Hematopoietic multipotent progenitor cell treated with erythropoietin and hydrocortisone succinate and interleukin-3 and kit ligand, for 4 days (in vitro differentiated cells): ENCODE results near the gene TRAF1.

ENCODE experiments used
- DNase-seq: peaks from one replicate; pipeline ENCODE4 v3.0.0-alpha.2; 2015

TRAF1 gene

DNA sequence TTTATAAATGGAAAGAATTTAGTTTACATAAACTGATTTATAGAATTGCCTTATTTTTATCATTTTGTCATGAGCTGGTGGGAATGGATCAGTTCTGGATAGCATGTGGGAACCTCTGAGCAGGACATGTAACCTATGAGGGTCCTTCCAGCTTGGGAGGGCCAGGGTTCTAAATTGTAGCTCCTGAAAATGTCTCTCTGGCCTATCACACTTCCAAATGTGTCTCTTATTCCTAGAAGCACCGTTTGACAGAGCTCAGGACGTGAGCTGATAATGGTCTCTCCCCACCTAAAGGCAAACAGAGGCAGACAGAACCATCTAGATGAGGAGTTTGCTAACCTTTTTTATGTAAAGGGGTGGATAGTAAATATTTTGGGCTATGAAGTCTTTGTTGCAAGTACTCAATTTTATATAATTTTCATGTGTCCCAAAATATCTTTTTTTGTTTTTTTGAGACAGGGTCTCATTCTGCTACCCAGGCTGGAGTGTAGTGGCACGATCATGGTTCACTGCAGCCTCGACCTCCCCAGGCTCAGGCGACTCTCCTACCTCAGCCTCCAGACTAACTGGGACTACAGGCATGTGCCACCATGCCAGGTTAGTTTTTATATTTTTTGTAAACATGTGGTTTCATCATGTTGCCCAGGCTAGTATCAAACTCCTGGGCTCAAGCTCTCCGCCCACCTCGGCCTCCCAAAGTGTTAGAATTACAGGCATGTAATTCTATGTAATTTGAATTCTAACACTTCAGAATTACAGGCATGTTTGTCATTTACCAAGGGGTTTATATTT is 4.0 kb downstream of the TRAF1 start:
- no peak for DNase-seq

DNA sequence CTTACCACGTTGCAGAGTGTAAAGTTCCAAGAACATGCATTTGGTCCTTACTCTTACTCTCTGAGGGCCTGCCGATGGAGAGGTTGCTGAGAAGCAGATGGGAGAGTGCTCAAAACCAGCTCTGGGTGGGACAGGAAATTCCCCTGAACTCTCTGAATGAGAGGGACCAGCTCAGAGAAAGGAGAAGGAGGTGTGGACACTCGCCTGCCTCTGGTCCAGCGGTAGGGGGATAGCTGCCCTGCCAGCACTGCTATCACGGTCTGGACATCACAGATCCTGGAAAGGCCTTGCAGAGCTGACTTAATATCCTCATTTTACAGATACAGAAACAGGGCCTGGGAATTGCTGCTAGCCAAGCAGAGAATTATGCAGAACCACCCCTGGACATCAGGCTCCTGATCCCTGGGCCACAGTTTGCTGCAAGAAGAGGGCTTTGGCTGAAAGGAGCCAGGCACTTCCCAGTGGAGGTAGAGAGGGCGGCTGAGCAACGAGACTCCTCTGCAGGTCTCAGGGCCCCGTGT is 4.9 kb downstream of the TRAF1 start:
- DNase-seq = no peak

DNA sequence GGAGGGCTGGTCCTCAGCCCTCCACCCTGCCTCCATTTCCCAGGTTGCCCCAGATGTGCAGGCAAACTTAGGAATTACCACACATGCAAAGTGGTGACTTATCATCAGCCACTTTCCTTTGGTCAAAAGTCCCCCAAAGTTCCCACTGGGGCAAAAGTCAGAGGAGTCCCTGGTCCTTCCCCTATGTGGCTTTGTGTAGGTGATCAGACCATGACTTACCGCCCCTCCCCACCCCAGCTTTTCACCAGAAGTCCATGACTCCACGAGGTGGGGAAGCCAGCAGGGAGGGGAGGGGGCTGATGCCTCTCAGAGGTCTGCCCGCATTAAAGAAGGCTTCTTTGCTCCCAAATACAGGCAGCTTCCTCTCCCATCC is 5.8 kb downstream of the TRAF1 start:
- no peak for DNase-seq

DNA sequence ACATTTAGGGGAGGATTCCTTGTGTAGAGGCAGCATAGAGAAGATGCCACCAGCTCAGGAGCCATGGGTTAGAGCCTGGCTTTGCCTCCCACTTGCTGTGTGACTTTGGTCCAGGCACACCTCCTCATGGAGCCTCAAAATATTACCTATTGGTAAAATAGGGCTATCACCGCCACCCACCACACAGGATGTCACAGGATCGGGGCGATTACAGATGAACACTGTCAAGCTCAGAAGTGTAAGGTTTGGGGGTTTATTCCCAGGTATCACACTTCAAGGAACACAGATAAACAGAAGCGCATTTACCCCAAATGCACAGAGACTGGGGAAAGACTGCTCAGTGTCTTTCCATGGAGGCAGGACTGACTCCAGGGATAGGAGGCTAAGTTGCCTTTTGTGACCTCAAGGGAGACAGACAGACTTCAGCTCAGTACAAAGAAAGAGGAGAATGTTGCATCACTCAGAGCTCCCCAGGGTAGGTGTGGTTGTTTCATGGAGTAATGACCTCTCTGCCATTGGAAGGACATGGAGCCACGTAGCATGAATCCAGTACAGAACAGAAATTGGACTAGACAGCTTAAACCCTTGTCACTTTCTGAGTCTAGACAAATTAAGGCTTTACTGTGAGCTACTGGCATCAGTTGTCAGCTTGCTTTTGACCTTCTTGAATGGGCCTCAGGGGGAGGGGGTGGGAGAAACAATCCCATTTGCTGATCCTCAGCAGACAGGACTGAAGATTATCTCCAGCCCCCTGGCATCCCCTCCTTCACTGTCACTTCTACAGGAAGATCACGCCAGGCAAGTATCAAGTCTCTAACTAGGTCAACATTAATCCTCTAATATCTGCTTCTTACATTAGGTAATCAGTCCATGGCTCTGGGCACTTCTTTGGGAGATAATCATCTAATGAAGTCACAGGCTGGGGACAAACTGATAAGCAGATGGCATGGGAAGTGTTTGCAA is 6.5 kb downstream of the TRAF1 start:
- peak; percentile 46 for DNase-seq

DNA sequence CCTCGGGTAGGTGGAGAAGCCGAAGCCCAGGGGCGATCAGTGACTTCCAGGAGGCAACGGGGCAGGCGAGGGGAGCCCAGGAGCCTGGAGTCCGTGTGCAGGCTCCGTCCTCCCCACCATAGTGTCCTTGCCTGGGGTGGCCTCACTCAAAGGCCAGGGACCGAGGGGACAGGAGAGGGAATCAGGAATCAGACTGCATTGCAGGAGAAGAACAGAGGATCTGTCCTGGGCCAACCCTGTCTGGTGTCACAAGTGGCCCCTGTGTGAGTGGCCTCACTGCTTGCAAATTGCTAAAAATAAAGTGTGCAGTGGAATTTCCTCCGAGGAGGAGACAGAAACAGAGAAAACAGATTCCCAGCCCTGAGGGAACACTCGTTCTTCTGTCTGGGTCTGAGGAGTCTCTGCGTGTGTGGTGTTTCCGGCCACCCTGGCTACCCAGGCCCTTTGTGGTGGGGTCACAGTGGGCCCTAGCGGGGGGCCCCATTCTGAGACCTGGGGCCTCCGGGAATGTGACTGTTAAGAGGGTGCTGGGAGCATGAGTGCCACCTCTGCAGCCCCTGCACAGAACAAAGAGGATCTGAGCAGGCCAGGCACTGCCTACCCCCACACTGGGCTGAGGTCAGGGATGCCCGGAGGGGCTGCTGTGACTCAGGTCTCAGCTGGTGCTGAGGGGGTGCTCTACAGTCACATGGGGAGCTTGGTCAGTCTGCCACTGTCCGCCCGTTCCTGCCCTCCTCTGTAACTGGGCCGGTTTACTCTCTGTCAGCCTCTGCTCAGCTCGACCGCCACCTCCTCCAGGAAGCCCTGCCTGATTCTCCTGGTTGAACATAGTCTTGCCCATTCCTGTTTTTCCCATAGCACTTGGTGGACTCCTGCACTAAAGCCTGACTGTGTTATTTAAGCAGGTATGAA is 7.4 kb downstream of the TRAF1 start:
- no peak for DNase-seq

DNA sequence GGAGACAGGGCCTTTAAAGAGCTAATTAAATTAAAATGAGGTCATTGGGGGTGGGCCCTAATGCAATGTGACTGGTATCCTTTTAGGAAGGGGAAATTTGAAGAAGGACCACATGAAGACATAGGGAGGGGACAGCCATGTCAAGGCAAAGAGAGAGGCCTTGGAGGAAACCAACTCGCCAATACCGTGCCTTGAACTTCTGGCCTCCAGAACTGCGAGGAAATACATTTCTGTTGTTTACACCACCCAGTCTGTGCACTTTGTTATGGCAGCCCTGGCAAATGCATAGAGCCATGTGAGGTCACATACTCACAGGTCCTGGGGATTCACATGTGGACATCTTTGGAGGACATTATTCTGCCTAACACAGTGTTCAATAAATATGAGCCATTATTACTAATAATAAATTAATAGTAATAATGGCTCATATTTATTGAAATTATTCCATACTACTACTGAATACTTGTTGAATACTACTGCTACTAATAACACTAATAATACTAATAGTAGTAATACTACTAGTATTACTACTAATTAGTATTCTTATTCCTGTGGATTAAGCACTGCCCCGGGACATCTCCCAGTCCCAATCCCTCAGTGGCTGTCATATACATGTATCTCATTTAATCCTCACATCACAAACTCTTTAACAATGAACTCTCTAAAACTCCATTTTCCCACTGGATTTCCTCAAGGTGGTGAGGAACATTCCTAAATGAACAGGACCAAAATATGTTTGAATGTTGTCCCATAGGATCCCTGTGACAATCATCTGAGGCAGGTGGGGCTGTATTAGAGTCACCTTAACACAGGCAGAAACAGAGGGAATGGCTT is 8.4 kb downstream of the TRAF1 start:
- DNase-seq = no peak

DNA sequence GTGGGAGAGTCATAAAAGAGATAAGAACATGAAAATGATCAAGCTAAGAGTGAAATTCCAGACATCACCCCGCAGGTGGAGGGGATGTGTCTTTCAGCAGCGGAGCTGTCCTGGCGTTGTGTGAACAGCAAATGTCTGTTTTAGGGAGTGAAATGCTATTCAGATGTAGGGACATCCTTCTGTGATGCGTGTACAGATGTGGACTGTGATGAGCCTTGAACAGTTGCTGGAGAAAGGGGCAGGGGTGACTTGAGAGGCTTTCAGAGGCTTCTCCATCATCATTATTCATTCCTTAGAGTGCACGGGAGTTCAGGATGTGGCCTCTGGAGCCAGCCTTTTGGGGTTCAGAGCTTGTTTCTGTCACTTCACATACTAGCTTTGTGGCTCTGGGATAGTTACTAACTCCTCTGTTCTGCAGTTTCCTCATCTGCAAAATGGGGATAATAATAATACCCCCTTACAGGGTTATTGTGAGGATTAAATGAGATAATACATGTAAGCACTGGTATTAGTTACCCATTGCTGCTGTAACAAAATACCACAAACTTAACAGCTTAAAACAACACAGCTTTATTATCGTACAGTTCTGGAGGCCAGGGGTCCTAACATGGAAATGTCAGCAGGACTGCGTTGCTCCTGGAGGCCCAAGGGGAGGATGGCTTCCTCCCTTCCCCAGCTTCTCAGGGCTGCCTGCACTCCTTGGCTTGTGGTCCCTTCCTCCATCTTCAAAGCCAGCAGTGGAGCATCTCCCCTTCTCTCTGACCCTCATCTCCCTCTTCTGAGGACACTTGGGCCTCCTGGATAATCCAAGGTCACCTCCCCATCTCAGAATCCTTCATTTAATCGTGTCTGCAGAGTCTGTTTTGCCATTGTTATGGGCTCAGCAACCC is 9.4 kb downstream of the TRAF1 start:
- DNase-seq = no peak

DNA sequence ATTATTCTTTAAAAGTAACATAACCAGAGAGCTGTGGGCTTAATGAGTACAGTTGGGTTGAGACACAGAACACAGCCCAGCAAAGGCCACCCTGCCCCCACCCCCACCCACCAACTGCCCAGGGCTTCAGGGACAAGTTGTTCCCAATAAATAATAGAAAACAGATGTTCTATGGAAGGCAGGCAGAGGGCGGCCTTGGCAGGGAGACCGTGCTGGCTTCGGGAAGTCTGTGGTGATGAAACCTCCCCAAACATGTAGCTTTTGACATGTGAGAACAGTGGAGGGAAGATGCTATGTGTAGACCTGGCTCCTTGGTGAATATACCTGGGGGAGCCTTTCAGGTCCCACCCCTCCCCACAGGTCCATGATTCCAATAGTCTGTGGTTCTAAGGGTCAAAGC is 10.0 kb downstream of the TRAF1 start:
- DNase-seq = no peak

DNA sequence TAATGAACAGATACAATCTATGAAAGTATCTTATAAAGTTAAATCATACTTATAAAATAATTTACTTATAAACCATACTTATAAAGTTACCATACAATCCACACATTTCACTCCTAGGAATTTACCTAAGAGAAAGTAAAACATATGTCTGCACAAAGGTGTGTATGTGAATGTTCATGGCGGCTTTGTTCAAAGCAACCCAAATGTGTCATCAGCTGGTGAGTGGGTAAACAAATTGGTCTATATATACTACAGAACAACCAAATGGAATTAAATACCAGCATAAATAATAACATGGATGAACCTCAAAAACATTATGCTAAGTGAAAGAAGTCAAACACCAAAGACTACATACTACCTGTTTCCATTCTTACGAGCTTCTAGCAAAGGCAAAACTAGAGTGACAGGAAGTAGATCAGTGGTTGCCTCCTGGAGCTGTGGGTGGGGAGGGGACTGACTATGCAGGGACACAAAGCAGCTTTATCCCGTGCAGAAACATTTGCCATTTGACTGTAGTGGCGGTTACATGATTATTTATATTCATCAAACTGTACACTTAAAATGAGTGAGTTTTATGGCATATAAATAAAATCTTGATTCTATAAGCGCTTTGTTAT is 10.6 kb downstream of the TRAF1 start:
- peak; percentile 45 for DNase-seq

DNA sequence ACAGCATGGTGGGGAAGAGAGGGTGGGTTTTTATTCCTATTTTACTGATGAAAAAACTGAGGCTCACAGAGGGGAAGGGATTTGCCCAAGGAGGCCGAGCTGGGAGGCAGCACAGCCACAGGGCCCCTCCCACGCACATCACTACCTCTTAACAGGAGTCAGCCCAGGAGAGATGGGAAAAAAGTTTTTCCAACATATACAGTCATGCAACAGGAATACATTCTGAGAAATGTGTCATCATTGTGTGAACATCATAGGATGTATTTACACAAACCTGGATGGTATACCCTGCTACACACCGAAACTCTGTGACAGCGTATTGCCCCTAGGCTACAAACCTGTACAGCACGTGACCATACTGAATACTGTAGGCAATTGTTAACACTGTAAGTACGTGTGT is 11.6 kb downstream of the TRAF1 start:
- DNase-seq = no peak

DNA sequence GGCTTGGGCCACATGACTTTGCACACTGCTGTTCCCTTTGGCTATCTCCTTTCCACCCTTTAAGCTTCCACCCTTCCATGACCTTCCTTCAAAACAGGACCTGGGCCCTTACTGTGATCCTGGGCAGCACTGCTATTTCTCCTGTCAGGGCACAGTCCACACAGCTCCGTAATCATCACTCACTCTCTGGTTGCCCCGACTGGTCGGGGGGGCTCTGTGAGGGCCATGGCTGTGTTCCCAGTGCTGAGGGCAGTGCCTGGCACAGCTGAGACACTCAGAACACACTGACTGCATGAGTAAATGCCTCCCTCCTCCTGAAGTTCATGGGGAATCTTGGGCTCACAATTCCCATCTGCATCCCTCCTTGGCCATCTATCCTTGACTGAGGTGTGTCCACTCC is 12.2 kb downstream of the TRAF1 start:
- DNase-seq = no peak

DNA sequence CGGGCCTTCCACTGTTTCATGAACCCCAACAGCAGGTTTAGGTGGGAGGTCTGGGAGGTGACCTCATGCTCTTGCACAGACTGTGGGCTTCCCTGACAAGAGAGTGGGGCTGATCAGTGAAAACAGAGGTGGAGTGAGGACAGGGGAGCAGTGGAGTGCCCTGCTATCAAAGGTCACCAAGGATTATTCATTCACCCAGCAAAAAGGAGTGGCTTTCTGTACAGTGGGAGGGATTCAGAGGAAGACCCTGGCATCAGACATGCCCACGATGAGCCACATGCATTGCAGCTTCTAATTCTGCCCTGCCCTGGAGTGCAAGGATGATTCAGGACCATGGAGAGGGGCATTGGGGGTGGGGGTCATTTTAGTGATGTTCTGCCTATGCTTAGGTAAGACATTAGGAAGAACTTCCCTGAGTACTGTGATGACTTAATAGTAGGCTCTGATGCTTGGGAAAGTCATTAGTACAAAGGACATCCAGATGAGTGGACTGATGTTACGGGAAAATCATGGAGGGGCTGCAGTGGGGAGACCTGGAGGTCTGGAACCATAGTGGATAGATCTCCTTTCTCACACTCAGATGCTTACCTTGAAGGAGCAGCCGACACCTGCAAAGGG is 12.8 kb downstream of the TRAF1 start:
- peak; percentile 65 for DNase-seq

DNA sequence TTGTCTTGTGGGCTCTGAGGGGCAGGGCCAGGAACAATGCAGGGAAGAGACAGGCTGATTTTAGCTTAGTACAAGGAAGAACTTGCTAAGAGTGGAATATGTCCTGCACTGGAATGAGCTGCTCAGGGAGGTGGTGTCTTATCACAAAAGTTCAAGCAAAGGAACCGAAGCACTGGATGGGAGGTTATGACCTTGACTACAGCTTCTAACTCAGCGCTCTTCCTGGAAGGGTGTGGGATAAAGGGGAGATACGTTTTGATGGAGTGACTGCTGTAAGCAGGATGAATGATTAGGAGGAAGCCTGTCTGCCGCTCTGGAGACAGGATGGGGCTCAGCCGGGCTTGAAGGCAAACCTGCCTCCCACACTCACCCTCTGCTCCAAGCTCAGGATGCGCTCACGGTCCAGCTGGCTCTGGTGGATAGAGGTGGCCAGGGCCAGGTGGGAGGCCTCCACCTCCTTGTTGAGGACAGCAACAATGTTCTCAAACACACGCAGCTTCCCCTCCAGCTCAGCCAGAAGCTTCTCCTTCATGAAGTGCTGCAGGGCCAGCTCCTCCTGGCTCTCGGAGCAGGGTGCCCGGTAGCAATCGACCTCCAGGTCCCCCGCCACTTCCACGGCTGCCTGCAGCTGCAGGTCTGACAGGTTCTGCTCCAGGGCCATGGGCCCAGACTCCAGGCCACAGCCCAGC is 13.5 kb downstream of the TRAF1 start:
- no peak for DNase-seq

DNA sequence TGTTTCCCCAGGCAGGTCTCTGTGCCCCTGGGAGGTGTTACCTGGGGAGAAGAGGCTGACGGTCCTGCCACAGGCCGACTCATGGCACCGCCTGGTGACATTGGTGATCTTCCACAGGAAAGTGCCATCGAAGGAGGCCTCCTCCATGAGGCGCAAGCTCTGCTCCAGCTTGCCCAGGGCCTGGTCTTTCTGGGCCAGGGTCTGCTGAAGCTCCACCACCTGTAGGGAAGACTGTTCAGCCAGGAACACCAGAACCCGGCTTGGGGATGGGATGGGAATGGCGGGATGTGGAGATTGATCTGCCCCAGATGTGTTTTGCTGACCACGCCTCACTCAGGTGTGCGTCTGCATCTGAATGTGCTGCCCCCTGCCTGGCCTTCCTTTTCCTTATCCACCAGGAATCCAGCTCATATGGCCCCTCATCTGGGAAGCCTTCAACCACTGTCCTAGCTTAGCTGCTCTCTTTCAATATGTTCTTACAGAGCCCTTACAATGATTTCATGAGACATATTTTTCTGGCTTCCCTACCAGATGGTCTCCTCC is 15.2 kb downstream of the TRAF1 start:
- DNase-seq = no peak

DNA sequence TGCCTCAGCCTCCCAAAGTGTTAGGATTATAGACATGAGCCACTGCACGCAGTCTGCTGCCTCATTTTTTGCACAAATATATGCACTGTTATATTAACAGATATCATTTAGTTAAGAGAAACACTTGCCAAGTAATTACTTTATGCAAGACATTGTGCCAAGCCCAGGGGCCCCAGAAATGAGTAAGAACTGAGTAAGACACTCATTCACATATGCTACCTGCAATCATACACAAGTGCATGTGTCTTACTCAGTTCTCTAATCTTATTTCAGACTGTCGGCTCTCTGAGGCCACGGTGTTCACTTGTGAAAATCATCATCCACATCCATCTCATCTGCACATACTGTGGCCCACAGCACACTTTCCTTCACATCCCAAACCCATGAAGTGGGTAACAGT is 16.0 kb downstream of the TRAF1 start:
- DNase-seq = no peak

DNA sequence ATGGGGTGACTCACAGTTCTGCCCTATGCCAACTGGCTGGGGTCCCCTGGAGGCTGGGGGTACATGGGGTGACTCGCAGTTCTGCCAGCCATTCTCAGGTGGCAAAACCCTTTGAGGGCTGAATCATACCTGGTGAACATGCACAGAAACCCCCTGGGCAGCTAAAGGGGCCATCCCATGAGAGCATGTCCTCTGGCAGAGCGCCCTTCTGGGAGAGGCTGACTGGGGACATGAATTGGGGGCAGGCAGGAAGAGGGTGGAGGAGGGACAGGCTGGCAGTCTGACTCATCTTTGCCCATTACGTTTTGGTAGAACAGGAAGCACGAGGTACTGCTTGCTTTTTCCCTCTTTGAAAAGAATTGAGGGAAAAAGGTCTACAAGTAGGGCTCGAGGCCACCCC is 16.7 kb downstream of the TRAF1 start:
- DNase-seq = no peak

DNA sequence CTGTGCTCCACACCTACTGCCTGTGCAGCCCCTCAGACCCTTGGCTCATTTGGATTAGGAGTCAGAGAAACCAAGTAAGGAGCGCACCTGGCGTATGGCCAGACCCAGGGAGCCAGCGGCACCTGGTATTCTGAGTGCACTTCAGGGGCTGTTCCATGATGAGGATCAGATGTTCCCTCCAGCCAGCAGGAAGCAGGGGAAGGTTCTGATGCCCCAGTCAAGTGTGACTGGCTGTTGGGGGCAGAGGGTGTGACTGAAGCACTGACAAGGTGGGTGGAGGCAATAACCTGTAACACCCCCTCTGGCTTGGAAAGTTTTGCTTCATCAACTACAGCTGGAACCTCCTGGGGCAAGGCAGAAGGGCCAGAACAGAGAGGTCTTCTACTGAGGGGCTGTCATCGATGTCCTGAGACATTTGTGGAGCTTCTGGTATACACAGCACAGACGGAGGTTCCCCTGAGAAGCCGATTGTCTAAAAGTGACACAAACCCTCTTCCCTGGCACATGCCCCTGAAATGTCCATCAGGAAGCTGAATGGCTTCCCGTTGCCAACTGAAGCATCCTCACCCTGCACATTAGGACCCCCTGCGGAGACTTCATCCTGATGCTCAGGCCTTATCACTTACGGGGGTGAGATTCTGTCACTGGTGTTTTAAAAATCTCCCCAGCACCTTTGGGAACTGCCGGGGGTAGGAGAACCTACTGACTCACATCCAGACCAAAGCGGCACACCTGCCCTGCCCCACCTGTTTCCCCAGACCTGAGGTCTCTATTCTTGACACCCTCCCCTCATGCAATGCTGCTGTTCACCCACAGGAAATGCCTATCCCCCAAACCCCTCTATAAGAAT is 21.1 kb downstream of the TRAF1 start:
- DNase-seq = no peak

DNA sequence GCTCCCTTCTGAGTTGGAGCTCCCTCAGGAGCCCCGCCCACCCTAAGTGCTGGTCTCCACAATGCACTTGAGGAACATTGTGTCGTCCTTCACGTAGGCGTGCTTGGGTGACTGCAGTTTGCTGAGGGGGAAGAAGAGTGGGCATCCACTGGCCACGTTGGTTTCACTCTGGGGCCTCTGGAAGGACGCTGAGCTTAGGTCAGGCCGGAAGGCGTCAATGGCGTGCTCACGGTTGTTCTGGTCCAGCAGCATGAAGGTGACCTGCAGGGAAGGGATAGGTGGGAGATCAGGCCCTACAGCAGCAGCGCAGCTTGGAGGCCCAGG is 21.7 kb downstream of the TRAF1 start:
- no peak for DNase-seq
